GM19351 (cell line): ENCODE measurements around the gene NFATC2.
"Not testable (repeated sequence)": the region's sequence is repeated elsewhere in the genome, so short reads cannot be mapped to it uniquely, and the experiment has no call there.

Source experiments
- ATAC-seq: cut with Tn5 transposase; IDR thresholded peaks from one replicate; pipeline ENCODE4 v1.9.1; 2021; ENCODE audit warnings: mild to moderate bottlenecking, moderate library complexity; ENCODE audit not compliant: unreplicated experiment

The NFATC2 gene

GRCh38 chr20:51363813-51364212 is 178.7 kb downstream of the NFATC2 start:
- ATAC-seq: no peak

GRCh38 chr20:51363378-51363777 is 179.1 kb downstream of the NFATC2 start:
- ATAC-seq: peak; percentile 78

- ATAC-seq: no peak
Observed at GRCh38 chr20:51362254-51362653, 180.3 kb downstream of the NFATC2 start.

GRCh38 chr20:51361258-51361657 is 181.3 kb downstream of the NFATC2 start:
- no peak for ATAC-seq

GRCh38 chr20:51360451-51361201 is 181.9 kb downstream of the NFATC2 start:
- ATAC-seq: no peak

- ATAC-seq: no peak
Observed at GRCh38 chr20:51359947-51360346, 182.6 kb downstream of the NFATC2 start.

GRCh38 chr20:51359401-51359800 is 183.1 kb downstream of the NFATC2 start:
- no peak for ATAC-seq

GRCh38 chr20:51358032-51358724 is 184.3 kb downstream of the NFATC2 start:
- no peak for ATAC-seq

- ATAC-seq: no peak
Observed at GRCh38 chr20:51357543-51357942, 185.0 kb downstream of the NFATC2 start.

GRCh38 chr20:51356871-51357270 is 185.6 kb downstream of the NFATC2 start:
- ATAC-seq: no peak

- ATAC-seq: no peak
Observed at GRCh38 chr20:51354769-51355319, 187.7 kb downstream of the NFATC2 start.

GRCh38 chr20:51354191-51354768 is 188.2 kb downstream of the NFATC2 start:
- no peak for ATAC-seq

- ATAC-seq: no peak
Observed at GRCh38 chr20:51353491-51353890, 189.0 kb downstream of the NFATC2 start.

- no peak for ATAC-seq
Observed at GRCh38 chr20:51352791-51353190, 189.7 kb downstream of the NFATC2 start.

- no peak for ATAC-seq
Observed at GRCh38 chr20:51350941-51351631, 191.4 kb downstream of the NFATC2 start.

GRCh38 chr20:51348876-51349275 is 193.6 kb downstream of the NFATC2 start:
- ATAC-seq: no peak

- ATAC-seq: no peak
Observed at GRCh38 chr20:51347831-51348230, 194.7 kb downstream of the NFATC2 start.

- no peak for ATAC-seq
Observed at GRCh38 chr20:51346686-51347485, 195.6 kb downstream of the NFATC2 start.

GRCh38 chr20:51345601-51346101 is 196.9 kb downstream of the NFATC2 start:
- no peak for ATAC-seq

GRCh38 chr20:51343802-51344201 is 198.7 kb downstream of the NFATC2 start:
- not testable (repeated sequence) for ATAC-seq
